IMR-90 (cell line): ENCODE results near the gene TMEM200A.

Source experiments
- BHLHE40 ChIP-seq: fragments of 150-350 bp; IDR thresholded peaks from 2 replicates; pipeline ENCODE4 v1.6.1; 2016; ENCODE audit warnings: mild to moderate bottlenecking, low read depth, low read length
- CTCF ChIP-seq: conservative IDR thresholded peaks from 2 replicates; pipeline ENCODE4 v1.5.1; 2012; ENCODE audit warnings: mild to moderate bottlenecking, low read depth, low read length, improper control_type of control experiment
- ELK1 ChIP-seq: fragments of 150-350 bp; IDR thresholded peaks from 2 replicates; pipeline ENCODE4 v1.6.1; 2016; ENCODE audit warnings: low read depth, mild to moderate bottlenecking, low read length, moderate library complexity, borderline replicate concordance
- FOS ChIP-seq: fragments of 150-350 bp; IDR thresholded peaks from 2 replicates; pipeline ENCODE4 v1.6.1; 2016; ENCODE audit warnings: low read depth, low read length
- MAFK ChIP-seq: IDR thresholded peaks from 2 replicates; pipeline ENCODE4 v1.6.1; 2012; ENCODE audit warnings: low read depth, low read length, improper control_type of control experiment
- MXI1 ChIP-seq: IDR thresholded peaks from 2 replicates; pipeline ENCODE4 v1.6.1; 2012; ENCODE audit warnings: low read depth, mild to moderate bottlenecking, low read length, moderate library complexity, borderline replicate concordance
- POLR2A ChIP-seq: IDR thresholded peaks from 2 replicates; pipeline ENCODE4 v1.6.1; 2012; ENCODE audit warnings: mild to moderate bottlenecking, low read depth, low read length
- RAD21 ChIP-seq: IDR thresholded peaks from 2 replicates; pipeline ENCODE4 v1.6.1; 2012; ENCODE audit warnings: low read length, improper control_type of control experiment
- RFX5 ChIP-seq: IDR thresholded peaks from 2 replicates; pipeline ENCODE4 v1.8.0; 2012; ENCODE audit warnings: low read depth, mild to moderate bottlenecking, low read length, moderate library complexity
- SMC3 ChIP-seq: fragments of 150-350 bp; IDR thresholded peaks from 2 replicates; pipeline ENCODE4 v1.6.1; 2016; ENCODE audit warnings: low read depth, mild to moderate bottlenecking, antibody characterized with exemption, low read length, moderate library complexity

GRCh38 chr6:130365166-130366106 is at the start of gene TMEM200A:
- peak; percentile 84 for TF ChIP-seq SMC3
- peak; percentile 85 for TF ChIP-seq CTCF
- peak; percentile 15; the same call in 1 of the 2 replicates for TF ChIP-seq POLR2A
- TF ChIP-seq ELK1 = no peak
- TF ChIP-seq RAD21 = peak; percentile 75
- no peak for TF ChIP-seq FOS
- TF ChIP-seq MXI1 = peak; percentile 66; the same call in 1 of the 2 replicates
- TF ChIP-seq RFX5 = no peak
- no peak for TF ChIP-seq MAFK
- TF ChIP-seq BHLHE40 = no peak
